ENCODE measurements around the gene FCN1. TPM values are rescaled to one million over a fixed set of nuclear protein-coding genes. Genes with fewer than 3 reads are reported as not detected.
"Not testable (repeated sequence)": the region's sequence is repeated elsewhere in the genome, so short reads cannot be mapped to it uniquely, and the experiment has no call there.

FCN1 gene
- polyA plus RNA-seq, 3 donors: 2.5 to 3.7 (median 3.4) TPM

GRCh38 chr9:134869554-134870300, 48.0 kb downstream of the FCN1 start:
- DNase-seq (ENCODE audit: extremely low read depth in 1 of 11, low read depth in 9 of 11, low spot score in 4 of 11): no peak

- no peak for DNase-seq (ENCODE audit: extremely low read depth in 1 of 11, low read depth in 9 of 11, low spot score in 4 of 11)
Measured at GRCh38 chr9:134868751-134869553, 48.8 kb downstream of the FCN1 start.

GRCh38 chr9:134867917-134868750, 49.6 kb downstream of the FCN1 start:
- no peak for DNase-seq (ENCODE audit: extremely low read depth in 1 of 11, low read depth in 9 of 11, low spot score in 4 of 11)

GRCh38 chr9:134864821-134865190, 52.9 kb downstream of the FCN1 start:
- no peak for DNase-seq (ENCODE audit: extremely low read depth in 1 of 11, low read depth in 9 of 11, low spot score in 4 of 11)

- DNase-seq (ENCODE audit: extremely low read depth in 1 of 11, low read depth in 9 of 11, low spot score in 4 of 11): no peak
Measured at GRCh38 chr9:134863941-134864820, 53.5 kb downstream of the FCN1 start.

GRCh38 chr9:134863306-134863902, 54.3 kb downstream of the FCN1 start:
- DNase-seq (ENCODE audit: extremely low read depth in 1 of 11, low read depth in 9 of 11, low spot score in 4 of 11): no peak

- no peak for DNase-seq (ENCODE audit: extremely low read depth in 1 of 11, low read depth in 9 of 11, low spot score in 4 of 11)
Measured at GRCh38 chr9:134861595-134862334, 55.9 kb downstream of the FCN1 start.

- no peak for DNase-seq (ENCODE audit: extremely low read depth in 1 of 11, low read depth in 9 of 11, low spot score in 4 of 11)
Measured at GRCh38 chr9:134860510-134860909, 57.2 kb downstream of the FCN1 start.

- no peak for DNase-seq (ENCODE audit: extremely low read depth in 1 of 11, low read depth in 9 of 11, low spot score in 4 of 11)
Measured at GRCh38 chr9:134858051-134858841, 59.5 kb downstream of the FCN1 start.

GRCh38 chr9:134857451-134857850, 60.3 kb downstream of the FCN1 start:
- DNase-seq (ENCODE audit: extremely low read depth in 1 of 11, low read depth in 9 of 11, low spot score in 4 of 11): not testable (repeated sequence)

GRCh38 chr9:134855900-134856377, 61.8 kb downstream of the FCN1 start:
- DNase-seq (ENCODE audit: extremely low read depth in 1 of 11, low read depth in 9 of 11, low spot score in 4 of 11): no peak

Other genes with a start within 250 kb of the FCN1 start
- under 1 TPM; 0.41 to 0.93 (median 0.52) TPM for gene FCN2, start 37.1 kb downstream of the FCN1 start, polyA plus RNA-seq (ENCODE audit: insufficient read length in 3 of 3)
- 1 to 10 TPM; 2.5 to 5.8 (median 4.4) TPM for gene OLFM1, start 169.8 kb upstream of the FCN1 start, polyA plus RNA-seq (ENCODE audit: insufficient read length in 3 of 3)

All from renal cortex interstitium (tissue), 11 donors.